Measurements from ENCODE around the gene FAT1.
"Not testable (repeated sequence)": the region's sequence is repeated elsewhere in the genome, so short reads cannot be mapped to it uniquely, and the experiment has no call there.

FAT1 gene

DNA sequence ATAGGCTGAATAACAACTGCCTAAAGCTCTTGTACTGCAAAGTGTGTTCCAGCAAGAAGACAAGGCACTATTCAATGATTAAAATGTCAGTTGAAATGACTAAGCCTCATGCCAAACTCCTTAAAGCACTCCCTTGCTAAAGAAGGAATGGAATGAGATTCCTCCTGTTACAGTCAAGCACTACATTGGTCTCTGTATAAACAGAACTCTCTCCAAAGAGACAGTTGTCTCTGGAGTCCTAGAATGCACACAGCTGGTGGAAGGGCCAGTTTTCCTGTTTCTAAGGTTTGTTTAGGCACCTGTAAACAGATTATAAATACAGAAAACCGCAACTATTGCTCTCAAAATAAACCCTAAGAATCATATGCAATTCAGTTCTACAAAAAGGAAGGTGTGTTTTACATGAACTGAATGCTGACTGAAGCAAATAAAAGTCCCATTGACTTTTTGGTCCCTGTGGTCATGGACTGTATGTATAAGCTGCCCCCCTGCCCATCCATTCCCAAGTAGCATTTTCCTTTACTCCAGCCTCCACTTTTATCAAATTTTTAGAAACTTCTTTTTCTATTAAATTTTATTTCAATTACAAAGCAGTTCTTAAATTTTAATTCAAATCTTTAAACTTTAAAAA lies 47.0 kb downstream of the FAT1 start:
- no peak overlapping the region for H3K4me3 ChIP-seq (ENCODE audit: low read depth, low read length)
- TF ChIP-seq, protein P1, sequence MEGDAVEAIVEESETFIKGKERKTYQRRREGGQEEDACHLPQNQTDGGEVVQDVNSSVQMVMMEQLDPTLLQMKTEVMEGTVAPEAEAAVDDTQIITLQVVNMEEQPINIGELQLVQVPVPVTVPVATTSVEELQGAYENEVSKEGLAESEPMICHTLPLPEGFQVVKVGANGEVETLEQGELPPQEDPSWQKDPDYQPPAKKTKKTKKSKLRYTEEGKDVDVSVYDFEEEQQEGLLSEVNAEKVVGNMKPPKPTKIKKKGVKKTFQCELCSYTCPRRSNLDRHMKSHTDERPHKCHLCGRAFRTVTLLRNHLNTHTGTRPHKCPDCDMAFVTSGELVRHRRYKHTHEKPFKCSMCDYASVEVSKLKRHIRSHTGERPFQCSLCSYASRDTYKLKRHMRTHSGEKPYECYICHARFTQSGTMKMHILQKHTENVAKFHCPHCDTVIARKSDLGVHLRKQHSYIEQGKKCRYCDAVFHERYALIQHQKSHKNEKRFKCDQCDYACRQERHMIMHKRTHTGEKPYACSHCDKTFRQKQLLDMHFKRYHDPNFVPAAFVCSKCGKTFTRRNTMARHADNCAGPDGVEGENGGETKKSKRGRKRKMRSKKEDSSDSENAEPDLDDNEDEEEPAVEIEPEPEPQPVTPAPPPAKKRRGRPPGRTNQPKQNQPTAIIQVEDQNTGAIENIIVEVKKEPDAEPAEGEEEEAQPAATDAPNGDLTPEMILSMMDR (IDR thresholded peaks at IDR 0.05; ENCODE audit: borderline replicate concordance, insufficient read depth, low read depth, low read length) = no peak

DNA sequence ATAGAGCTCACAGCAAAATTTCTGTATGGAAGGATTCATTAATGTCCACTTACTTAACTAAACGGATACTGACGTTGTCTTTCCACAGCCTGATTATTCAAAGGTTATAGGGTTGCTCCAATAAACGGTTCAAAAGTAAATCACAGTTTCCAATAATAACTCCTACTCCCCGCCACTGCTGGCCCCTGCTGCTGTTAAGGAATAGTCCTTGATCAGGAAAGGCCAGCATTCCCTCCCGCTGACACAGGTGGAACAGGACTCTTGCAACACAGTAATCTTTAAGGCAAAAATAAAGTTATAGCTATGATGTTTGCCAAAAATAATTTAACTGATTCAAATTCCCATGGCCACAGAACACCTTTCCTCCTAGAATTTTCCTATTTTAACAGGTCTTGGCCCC lies 53.9 kb downstream of the FAT1 start:
- no peak overlapping the region for H3K4me3 ChIP-seq (ENCODE audit: low read depth, low read length)
- TF ChIP-seq, protein P1 (IDR thresholded peaks at IDR 0.05; ENCODE audit: borderline replicate concordance, insufficient read depth, low read depth, low read length) = no peak

DNA sequence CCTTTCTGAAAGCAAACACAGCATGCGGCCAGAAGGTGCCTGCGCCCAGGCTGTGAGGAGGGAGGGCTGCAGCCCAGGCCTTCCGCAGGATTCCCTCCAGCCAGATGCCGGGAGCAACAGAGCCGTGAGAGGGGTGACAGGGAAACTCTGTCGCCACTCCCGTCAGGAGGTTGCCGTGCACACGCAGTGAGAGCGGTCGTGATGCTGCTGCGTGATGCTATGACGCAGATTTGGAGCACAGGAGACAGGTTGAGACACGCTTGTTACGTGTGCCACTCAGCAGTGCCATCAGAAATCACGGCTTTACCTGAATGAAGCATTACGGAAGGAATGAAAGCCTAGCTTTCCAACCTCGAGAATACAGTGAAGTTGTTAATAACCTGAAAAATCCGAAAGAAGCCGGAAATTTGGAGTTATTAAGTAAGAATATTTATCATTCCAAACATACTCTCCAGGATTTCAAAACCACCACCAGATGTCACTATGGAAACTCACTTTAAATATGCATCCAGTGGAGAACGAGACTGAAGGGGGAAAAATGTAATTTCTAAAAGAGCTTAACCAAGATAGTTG lies 54.4 kb downstream of the FAT1 start:
- H3K4me3 ChIP-seq (ENCODE audit: low read depth, low read length) = no peak overlapping the region
- TF ChIP-seq, protein P1 (IDR thresholded peaks at IDR 0.05; ENCODE audit: borderline replicate concordance, insufficient read depth, low read depth, low read length) = no peak

DNA sequence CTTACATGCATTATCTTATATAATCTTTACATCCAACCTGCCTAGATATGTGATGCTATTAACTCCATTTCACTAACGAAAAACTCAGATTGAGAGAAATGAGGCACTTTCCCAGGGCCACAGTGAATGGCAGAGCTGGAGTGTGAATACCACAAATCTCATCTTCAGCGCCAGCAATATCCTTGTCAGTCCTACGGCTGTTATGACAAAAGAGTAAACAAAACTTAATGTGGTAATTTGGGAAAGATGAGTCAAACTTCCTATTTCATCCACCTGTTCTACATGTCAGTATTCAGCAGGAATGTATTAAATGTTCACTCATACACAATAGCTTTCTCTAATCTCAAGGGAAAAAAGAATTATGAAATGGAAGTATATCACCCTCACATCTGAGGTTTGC lies 56.9 kb downstream of the FAT1 start:
- TF ChIP-seq, protein P1 (IDR thresholded peaks at IDR 0.05; ENCODE audit: borderline replicate concordance, insufficient read depth, low read depth, low read length) = no peak
- H3K4me3 ChIP-seq (ENCODE audit: low read depth, low read length) = no peak overlapping the region

DNA sequence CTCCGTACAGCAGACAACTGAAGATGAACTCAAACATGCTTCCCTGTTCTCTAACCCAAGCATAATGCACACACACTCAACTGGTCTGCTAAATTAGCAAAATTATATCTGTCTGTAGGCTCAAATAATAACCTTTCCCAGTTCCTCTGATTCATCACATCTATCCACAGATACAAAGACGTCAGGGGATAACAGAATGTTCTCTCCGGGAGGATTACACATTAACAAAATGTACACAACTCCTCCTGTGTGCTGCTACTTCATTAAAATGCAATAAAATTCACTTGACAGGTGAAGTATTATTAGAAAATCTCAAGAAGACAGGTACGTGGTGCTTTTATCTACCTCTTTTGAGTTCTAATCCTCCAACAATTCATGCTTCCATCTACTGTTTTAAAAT lies 57.4 kb downstream of the FAT1 start:
- TF ChIP-seq, protein P1 (IDR thresholded peaks at IDR 0.05; ENCODE audit: borderline replicate concordance, insufficient read depth, low read depth, low read length) = no peak
- no peak overlapping the region for H3K4me3 ChIP-seq (ENCODE audit: low read depth, low read length)

DNA sequence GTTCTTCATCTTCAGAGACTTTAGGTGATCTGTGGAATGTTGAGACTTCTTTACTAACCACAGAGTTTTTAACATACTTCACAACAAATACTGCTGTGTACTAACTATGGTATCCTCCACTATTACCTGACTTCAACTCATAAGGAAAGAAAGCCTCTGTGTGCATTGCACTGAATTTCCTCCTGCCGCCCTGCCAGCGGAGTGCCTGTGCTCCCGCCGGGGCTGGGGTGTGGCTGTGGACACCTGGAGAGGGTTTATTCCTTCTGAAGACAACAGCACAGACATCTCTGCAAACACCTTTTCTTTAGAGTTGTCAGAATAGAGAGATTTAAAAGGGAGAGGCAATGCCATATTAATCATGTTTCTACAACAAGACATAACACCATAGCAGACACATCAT lies 63.3 kb downstream of the FAT1 start:
- H3K4me3 ChIP-seq (ENCODE audit: low read depth, low read length) = no peak overlapping the region
- TF ChIP-seq, protein P1 (IDR thresholded peaks at IDR 0.05; ENCODE audit: borderline replicate concordance, insufficient read depth, low read depth, low read length) = no peak

DNA sequence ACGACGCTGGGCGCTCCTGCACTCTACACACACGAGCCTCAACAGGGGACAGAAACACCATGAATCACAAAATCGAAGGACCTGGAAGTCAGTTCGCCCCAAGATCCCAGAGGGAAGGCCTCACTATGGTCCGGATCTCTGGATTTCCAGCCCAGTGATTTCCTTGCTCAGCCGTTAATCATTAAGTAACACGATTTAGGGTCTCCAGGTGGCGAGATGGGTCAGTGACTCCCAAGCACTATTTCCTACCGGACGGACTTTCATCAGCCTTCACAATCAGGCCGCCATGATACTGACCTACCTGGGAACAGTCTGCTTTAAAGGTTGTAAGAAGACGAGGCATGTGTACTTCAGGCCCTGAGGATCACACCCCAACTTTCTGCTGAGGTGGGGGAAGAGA lies 63.7 kb downstream of the FAT1 start:
- TF ChIP-seq, protein P1 (IDR thresholded peaks at IDR 0.05; ENCODE audit: borderline replicate concordance, insufficient read depth, low read depth, low read length) = no peak
- H3K4me3 ChIP-seq (ENCODE audit: low read depth, low read length) = no peak overlapping the region

DNA sequence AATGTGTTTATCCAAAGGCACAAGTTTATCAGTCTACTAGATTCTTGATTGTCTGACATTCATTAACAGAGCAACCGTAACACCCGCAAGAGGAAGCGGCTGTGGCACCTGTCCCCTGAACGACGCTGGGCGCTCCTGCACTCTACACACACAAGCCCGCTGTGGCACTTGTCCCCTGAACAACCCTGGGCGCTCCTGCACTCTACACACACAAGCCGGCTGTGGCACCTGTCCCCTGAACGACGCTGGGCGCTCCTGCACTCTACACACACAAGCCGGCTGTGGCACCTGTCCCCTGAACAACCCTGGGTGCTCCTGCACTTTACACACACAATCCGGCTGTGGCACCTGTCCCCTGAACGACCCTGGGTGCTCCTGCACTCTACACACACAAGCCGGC lies 64.2 kb downstream of the FAT1 start:
- H3K4me3 ChIP-seq (ENCODE audit: low read depth, low read length) = not testable (repeated sequence)

Data from GM12875 (cell line).